Activated CD4-positive, CD25-positive, alpha-beta regulatory T cell treated with anti-CD3 and anti-CD28 coated beads, Interleukin-2, amount 50 U/mL, for 24 hours (primary cell): ENCODE measurements around the gene POMT2.
"Not testable (repeated sequence)": the region's sequence is repeated elsewhere in the genome, so short reads cannot be mapped to it uniquely, and the experiment has no call there.

Experiments used
- ATAC-seq, 2 donors: fragments of 150-1000 bp; cut with Tn5 transposase; one replicate each; pipeline ENCODE4 v1.10.0; 2021; ENCODE audit warnings: mild to moderate bottlenecking in 1 of 2, moderate library complexity in 1 of 2

Gene POMT2

DNA sequence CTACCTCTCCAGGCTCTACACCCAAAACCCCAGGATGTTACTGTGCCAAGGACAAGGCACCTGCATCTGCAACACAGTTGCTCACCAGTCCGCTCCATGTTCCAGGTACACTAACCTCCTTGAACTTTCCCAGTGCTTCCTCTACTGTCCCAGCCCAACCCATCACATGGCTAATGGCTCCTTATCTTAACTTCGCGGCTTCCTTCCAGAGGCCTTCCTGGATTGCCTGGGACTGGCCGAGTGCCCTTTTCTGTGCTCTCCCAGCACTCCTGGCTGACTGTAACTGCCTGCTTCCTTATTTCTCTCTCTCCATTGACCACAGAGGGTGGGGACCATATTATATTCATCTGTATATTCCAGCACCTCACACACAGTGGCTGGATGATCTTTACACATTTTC lies 20.9 kb downstream of the POMT2 start:
- no peak for ATAC-seq

DNA sequence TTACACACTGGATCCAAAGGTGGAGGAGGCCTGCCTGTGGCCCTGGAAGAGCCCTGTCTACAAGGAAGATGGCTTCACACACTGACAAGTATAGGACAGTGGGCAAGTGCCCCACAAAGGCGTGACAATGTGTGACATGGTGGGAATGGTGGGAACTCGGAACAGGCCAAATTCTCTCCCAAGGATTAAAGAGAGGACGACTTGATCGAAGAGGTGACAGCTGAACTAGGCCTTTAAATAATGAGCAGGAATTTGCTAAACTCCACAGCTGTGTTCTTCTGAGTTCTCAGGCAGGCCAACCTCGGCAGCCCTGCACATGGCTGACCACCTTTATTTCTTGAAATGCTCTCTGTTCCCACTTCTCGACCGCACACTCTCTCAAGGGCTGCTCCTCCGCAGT lies 23.8 kb downstream of the POMT2 start:
- no peak for ATAC-seq

DNA sequence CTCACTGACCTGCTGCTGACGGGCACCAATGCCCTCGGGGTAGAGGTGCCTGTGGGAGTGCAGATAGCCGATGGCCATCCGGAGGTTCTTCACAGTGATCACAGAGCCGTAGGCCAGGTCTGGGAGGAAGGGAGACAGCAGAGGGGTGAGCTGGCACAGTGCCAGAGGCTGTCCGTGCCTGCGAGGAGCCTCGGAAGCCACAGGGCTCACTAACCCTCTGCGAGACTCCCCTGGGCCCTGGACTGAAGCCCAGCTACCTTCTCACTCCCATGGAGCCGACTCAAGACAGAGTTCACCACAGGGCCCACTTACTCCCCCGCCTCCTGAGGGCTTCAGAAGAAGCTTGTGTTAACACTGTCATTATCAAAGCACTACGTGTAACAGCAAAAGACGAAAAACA lies 24.5 kb downstream of the POMT2 start:
- ATAC-seq, result no peak

DNA sequence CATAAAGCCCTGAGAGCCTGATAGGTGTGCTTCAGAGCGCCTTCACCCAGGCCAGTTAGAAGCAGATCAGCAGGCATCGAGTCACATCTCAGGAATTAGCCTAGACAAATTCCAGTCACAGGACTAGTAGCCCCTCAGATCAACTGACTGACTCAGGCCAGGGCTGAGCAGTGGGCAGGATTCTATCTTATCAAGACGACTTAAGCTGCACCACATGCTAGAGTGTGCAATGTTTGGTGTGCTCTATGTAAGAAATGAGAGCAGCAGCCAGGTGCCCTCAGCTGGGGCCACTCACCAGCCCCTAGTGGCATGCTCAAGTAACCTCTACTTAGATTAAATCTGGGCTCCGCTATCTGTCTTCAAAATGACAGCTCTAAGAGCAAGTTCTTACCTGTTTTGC lies 30.0 kb downstream of the POMT2 start:
- no peak for ATAC-seq

DNA sequence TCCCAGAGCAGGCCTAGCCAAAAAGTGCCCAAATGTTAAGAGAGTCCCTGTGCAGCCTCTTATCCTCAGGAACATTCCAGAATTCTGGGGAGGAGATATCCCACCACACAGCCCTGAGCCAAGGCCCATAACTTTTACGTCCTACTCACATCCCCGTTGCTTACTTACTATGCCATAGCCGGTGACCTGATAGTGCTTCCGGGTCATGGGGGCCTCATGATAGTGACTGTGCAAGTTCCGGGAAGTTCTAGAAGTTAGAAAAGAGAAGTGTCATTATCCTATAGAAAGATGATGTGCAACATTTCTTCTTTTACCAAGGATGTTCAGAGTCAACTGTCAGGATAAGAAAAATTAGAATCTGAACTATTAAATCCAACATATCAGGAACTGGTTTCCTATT lies 34.1 kb downstream of the POMT2 start:
- no peak for ATAC-seq

DNA sequence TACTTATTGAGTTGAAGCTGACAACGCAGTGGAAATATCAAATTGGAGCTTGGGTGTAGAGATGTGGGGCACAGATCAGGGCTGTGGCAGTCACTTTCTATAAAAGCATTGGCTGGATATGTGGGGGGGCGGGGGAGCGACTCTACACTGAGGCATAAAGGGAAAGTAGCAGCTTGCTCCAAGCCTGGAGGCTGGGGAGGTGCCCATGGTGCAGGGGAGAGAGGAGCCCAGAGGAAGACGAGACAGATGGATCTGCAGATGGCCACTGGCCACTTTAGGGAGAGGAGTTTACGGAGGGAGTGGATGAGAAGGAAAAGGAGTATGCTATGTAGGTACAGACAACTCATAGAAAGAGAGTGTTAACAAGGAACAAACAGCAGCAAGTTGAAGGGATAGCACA lies 36.2 kb downstream of the POMT2 start:
- no peak for ATAC-seq

DNA sequence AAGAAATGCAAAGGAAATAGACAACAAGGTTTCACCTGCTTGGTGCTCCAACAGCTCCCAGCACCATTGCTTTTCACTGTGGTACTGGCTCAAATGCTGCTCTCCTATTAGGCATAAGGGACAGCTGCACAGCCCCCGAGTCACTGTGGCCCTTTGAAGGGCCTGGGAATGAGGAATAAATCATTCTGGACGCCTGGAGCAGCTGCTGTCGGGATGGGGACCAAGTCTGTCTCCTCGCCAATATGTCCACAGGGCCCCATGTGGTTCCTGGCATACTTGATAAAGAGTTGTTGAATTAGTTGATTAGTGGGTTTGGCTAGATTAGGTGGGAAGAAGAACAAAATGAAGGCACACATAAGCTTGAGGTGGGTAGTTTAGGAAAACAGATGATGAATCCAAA lies 36.6 kb downstream of the POMT2 start:
- no peak for ATAC-seq

DNA sequence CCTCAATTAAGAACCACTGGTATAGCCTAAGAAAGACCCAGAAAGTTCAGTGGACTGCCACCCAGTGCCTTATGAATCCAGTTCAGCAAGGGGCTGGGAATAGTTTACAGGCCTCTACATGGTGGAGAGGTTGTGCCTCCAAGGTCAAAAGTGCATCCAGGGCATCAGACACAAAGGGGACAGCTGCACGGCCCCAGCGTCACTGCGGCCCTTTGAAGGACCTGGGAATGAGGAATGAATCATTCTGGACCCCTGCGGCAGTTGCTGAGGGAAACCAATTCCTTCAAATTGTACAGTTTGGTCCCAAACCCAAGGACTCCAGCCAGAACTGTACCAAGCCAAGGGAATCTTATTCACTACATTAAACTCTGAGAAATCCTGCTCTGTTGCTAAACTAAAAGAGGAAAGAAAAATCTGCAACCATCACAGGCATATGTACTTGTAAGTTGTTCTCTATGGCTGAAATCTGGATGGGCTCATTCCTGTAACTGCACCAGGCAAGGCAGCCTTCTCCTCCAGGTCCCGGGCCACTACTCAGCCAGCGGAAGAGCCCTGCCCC lies 38.8 kb downstream of the POMT2 start:
- ATAC-seq, result no peak

DNA sequence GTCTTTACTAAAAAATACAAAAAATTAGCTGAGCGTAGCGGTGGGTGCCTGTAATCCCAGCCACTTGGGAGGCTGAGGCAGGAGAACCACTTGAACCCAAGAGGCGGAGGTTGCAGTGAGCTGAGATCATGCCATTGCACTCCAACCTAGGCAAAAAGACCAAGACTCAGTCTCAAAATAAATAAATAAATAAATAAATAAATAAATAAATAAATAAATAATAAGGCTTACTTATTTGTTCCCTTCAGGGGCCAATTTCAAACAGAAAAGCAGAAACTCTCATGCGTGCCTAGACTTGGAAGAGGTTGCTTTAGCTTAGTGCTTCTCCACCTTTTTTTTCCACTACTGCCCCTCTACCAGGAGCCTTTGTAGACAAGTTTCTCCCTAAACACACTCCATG lies 39.8 kb downstream of the POMT2 start:
- not testable (repeated sequence) for ATAC-seq

DNA sequence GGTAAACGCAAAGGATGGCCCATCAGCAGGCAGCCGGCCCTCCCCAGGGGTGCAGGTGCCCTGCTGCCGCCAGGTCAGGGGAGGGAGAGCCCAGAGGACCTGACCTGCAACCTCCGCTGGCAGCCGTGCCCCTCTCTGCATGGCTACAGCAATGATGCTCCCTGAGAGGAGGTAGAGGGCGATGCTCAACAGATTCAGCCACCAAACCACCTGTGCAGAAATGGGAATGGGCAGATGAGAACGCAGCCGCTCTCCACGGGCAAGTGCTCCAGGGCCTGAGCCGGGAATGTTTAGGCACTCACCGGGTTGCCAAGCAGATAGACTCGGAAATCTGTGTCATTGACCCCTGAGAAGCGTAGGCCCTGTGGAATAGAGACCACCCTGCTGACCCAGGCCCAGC lies 41.0 kb downstream of the POMT2 start:
- no peak for ATAC-seq

DNA sequence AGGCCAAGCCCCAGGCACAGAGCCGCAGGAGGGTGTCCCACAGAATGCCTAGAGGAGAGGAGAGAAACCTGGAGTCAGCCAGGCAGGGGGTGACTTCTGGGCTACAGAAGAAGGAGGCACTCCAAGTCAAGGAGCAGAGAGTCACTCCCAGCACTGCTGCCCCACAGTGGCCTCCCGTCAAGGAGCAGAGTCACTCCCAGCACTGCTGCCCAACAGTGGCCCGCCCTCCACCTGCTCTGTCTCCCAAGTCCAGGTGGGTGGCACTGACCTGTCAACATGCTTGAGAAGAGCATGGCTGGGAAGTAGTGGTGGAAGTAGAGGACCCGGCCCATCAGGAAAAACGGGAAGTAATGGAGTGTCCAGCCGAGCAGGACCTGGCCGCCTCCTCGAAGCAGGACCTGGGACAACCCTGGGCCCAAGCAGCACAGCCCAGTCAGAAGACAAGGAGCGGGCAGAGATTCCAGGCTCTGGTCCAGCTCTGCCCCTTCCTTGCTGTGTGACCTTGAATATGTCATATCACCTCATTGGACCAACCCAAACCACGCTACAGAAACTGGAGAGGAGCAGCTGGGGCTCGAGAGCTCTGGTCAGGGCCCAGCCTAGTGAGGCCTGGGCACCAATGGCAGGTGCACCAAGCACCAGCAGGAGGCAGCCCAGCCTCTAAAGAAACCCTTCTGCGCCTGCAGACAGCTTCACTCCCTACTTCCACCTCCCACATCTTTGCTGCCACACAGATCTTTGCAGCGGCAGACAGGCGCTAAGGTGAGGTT lies 42.0 kb downstream of the POMT2 start:
- no peak for ATAC-seq

DNA sequence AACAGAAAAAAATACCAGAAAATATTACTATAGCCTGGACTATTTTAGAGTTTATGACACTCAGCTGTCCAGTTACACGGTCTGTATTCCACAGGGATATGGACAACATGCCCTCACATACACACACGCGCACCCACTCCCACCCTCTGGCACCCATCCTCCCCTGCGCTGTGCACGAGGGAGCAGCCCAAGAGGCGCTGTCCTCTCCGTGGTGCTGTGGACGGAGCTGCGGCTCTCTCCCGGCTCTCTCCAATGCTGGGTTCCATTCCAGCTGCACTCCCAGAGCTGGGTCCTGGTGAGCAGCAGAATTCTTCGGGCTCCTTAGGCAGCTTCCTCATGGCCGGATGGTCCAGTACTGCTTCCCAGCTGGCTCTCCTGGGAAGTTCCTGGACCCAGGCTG lies 43.7 kb downstream of the POMT2 start:
- ATAC-seq, result no peak

DNA sequence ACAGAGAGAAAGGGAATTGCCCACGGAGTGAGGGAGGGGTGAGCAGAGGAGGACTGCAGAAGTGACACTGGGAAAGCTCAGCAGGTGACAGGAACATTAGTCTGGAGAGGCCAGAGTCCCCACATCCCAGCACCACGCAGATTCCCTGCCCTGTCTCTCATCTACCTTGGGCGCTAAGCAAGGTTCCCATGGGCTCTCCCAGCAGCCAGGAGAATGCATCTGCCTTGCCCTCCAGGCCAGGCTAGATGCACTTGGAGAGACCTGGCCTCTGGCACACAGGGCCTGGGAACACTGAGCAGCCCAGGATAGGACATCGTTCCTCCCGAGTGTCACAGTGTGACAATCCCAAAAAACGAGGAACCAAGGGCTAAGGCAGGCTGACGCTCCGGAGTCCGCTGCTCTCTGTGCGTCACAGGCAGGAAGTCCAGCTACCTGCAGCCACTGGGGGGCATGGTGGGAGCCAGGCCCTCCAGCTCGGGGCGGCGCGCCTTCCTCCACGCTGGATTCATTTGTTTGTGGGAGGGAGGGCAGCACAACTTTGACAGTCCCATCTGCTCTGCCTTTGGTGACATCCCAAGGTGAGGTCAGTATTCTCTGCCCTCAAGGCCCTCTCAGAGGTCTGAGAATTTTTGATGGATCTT lies 44.3 kb downstream of the POMT2 start:
- ATAC-seq, result no peak

DNA sequence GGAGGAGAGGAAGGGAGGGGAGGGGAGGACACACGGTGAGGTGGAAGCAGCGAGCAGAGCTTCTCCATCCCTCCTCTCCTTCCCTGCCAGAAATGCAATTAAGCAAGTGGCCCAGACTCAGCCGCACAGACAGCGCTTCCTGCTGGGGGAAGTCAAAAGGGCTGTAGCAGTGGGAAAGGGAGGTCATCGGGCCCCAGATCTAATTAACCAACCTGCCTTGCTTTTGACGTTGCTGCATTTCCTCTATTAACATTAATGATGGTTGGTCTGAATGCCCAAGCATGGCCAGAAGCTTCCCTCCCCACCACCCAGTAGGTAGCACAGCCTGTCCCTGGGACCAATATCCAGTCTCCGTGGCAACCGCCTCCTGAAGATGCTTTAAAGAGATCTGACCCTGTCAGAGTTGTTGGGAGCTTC lies 45.1 kb downstream of the POMT2 start:
- ATAC-seq, result no peak

DNA sequence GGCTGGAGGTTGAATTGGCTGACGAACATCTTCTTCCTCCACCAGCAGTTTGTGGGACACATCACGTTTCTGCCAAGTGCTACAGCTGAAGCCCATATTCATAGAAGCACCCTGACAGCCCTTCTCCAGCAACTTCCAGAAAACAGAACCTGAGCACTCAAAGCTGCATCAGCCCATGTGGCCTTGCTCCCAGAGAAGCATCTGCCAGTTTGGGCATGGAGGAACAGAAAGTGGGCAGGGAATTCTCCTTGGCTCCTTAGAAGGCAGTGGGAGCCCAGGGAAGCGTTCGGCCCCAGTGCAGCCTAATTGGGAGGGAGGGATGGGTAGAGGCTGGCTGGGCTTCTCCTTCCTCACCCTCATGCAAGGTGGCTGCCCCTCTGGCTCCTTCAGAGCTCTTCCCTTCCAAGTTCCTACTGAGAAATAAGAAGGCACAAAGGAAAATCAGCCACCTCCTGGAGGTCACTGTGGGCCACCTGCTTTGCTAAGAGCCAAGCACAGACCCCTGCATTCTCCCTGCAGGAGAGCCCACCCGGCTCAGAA lies 45.6 kb downstream of the POMT2 start:
- ATAC-seq, result no peak

DNA sequence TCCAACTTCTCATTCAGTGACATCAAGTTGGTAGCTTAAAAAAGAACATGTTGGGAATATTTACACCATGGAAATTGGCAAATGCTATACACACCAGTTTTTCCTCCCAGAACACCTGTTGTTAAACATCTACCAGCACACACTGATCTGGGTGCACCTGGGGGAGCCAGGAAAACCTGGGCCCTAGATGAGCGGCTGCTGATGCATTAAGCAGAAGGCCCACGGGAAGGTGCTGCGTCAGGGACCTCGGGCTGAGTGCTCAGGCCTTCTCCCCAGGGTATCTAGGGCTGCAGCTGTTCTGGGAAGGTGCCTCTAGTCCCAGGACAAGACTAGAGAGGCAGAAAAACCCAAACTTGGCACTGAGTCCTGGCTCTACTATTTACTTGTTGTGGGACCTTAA lies 46.9 kb downstream of the POMT2 start:
- ATAC-seq, result no peak

DNA sequence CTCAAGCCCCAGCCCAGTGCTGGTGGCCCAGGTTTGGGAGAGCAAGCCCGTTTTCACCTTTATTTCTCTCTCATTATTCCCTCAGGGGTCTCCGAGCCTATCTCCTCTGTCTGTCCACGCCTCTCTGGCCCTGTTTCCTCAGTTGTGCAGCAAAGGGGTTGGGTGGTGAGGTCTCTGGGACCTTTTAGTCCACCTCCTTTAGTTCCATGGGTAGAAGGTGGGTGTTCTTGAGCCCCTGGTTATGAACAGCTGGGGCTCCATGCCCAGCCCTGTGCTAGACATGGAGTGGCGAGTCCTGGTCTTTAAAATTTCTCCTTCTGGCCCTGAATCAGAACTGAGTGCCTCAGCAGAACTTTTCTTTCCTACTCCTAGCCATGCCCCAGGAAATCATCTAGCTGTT lies 48.4 kb downstream of the POMT2 start:
- ATAC-seq, result no peak

DNA sequence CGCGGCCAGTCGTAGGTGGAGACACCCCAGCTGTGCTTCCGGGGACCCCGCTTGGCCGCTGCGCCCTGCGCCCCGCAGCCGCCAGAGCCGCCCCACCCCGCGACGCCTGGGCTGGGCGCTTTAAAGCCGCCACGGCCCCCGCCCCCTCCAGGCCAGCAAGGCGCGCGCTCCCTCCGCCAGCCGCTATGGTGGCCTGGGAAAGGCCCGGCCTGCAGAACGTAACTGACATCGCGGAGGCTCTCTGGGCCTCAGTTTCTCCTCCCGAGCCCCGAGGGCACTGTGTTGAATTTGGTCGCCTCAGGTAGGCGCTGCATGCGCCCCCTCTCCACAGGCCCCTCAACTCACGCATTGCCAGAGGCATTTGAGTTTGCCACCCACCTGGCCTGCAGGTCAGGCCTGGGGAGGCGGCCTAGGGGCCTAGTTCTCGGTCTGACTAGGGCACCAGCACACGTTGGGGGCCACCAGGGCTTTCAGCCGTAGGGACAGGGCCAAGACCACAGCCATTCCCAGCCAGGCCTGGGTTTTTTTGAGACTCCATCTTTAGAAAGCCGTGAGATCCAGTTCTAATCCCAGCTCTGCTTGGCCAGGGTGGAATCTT lies 49.5 kb downstream of the POMT2 start, which contains the start of gene NGB:
NGB (minus strand) TSS at position 94 of the 598 bp plus-strand sequence. CDS start 269 bp downstream, outside the sequence.
- no peak for ATAC-seq

DNA sequence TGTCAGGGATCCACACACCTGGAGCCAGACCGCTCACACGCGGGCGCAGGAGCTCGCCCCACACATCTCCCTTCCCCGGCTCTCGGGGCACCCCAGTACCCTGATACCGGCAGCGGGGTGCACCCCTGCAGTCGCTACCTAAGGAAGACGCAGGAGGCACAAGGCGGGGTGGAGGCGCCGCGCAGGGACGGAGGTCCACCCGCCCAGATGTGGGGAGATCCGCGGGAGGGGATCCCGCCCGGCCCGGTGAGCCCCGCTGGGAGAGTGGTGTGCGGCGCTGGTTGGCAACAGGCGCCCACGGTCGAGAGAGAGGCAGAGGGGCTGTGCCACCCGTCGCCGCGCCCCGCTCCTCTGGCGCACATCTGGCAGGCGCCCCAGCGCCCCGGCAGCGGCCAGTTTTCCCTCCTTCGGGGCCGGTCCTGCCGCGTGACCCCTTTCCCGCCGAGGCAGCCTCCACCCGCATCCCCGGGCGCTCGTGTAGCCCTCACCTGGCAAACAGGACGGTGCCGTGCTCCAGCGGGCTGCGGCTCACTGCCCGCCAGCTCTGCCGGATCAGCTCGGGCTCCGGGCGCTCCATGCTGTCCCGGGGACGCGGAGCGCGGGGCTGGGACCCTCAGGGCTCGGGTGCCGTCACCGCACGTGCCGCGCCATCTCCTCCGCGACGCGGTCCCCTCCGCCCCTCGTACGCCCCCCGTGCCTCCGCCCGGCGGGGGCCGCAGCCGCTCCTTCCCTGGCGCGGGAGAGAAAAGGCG lies 50.1 kb downstream of the POMT2 start:
- ATAC-seq, result no peak

DNA sequence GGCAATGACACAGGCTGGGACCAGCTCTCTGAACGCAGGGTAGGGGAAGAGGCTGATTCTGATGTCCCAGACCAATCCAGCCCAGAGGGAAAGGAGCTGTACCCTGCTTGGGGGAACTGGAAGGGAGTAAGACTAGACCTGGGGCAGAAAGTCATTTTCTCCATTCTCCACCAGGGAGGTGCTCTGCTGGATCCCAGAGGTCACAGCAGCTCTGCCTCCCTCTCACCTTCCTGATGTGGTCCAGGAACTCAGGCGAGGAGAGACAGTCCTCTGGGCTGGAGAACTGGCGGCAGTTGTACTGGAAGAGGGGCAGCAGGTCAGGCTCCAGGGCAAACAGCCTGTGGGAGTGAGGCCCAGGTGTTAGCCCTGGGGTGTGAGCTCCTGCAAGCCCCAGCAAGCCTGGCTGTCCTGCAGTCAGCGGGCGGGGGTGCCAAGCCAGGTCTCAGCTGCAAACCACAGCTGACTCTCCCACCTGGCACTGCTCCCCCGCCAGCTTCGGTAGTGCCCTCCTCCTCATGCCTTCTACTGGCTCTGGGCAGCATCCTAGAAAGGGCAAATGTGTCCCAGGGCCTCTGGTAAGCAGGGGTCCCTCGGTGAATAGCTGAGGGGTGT lies 51.6 kb downstream of the POMT2 start:
- no peak for ATAC-seq

DNA sequence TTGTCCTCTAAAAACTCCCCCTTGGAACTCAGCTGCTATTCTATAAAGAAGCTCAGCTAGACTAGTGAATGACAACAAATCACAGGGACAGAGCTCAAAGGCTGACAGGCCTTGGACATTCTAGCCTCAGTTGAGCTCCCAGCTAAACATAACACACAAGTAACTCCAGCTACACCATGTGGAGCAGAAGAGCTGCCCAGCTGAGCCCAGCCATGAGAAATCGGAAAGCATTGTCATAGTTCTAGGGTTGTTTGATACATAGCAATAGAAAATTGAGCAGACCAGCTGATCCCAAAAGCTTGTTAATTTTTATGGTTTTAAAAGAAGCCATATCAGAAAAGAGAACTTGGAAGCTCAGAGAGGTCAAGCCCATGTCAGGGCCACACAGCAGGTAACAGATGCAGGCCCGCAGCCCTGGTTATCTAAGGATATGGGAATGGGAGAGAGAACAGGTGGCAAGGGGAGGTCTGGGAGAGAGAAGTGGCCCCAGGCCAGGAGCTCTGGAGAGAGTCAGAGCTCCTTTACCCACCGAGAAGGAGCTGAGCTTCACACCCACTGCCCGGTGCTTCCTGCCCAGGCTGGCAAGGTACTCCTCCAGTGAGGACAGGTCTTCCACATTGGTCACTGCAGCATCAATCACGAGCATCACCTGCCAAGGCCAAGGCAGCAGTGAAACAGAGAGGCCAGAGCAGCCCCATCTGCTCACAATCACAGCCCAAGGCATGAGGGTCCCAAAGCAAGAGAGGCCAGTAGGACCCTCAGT lies 52.6 kb downstream of the POMT2 start:
- ATAC-seq, result no peak

DNA sequence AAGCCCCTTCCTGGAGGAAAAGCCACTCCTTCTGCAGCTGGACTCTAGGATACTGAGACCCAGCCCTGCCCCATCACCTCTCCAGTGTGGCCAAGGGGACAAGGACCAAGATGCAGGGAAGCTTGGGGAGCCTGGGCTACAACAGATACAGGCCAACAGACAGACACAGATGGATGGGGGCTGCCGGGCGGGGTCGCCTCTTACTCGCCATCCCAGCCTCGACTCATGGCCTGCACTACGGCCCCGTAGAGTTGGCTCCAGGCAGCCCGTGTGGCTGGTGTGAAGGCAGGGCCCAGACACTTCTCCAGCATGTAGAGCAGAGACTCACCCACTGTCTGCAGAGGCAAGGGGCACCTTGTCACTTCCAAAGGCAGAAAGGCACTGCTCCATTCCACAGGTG lies 54.3 kb downstream of the POMT2 start:
- no peak for ATAC-seq
